Measurements from ENCODE around the gene DLGAP1. TPM values are rescaled to one million over a fixed set of nuclear protein-coding genes. Genes with fewer than 3 reads are reported as not detected.
A peak's percentile ranks its signal among the peaks of the same experiment; 100 is the strongest.

DLGAP1 gene
- total RNA-seq, 1 experiment from 2014 or later: 23.2 TPM

GRCh38 chr18:3466045-3466444, 989.1 kb downstream of the DLGAP1 start:
- TF ChIP-seq, protein P1, sequence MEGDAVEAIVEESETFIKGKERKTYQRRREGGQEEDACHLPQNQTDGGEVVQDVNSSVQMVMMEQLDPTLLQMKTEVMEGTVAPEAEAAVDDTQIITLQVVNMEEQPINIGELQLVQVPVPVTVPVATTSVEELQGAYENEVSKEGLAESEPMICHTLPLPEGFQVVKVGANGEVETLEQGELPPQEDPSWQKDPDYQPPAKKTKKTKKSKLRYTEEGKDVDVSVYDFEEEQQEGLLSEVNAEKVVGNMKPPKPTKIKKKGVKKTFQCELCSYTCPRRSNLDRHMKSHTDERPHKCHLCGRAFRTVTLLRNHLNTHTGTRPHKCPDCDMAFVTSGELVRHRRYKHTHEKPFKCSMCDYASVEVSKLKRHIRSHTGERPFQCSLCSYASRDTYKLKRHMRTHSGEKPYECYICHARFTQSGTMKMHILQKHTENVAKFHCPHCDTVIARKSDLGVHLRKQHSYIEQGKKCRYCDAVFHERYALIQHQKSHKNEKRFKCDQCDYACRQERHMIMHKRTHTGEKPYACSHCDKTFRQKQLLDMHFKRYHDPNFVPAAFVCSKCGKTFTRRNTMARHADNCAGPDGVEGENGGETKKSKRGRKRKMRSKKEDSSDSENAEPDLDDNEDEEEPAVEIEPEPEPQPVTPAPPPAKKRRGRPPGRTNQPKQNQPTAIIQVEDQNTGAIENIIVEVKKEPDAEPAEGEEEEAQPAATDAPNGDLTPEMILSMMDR (conservative IDR thresholded peaks at IDR 0.05): no peak
- no peak overlapping the region for H3K9ac ChIP-seq (ENCODE audit: extremely low read depth, insufficient read length, low read length)
- no peak overlapping the region for H3K4me2 ChIP-seq (ENCODE audit: insufficient read depth, insufficient read length, low read length)
- no peak overlapping the region for H3K4ac ChIP-seq (ENCODE audit: low read depth, low read length)
- peaks cover 9% of the 10 kb centered on the region for H3K4me1 ChIP-seq (ENCODE audit: insufficient read depth, low read length)
- Mint-ChIP-seq H3K4me1 (peaks cover 40 to 46% of the 10 kb centered on the region in 2 experiments), H3K4me3 (peak overlapping the region in 1 of 2 experiments; percentile 13; a peak in 1 of 5 replicates), H3K9me3 (no peaks in the 10 kb centered on the region), H3K27me3 (ENCODE audit: low read depth) (no peaks in the 10 kb centered on the region), H3K36me3 (ENCODE audit: insufficient read depth in 1 of 3, low read depth in 3 of 3) (peaks cover under 1 to 19% (median 1%) of the 10 kb centered on the region in 3 experiments; a peak in 5 of 7 replicates), H3K27ac (peak overlapping the region; percentile 9 to 50 (median 29); a peak in 3 of 7 replicates)
- H2BK20ac ChIP-seq (ENCODE audit: low read depth, low read length, poor library complexity, severe bottlenecking): no peak overlapping the region
- H2AFZ ChIP-seq (ENCODE audit: low read length): no peak overlapping the region
- no peak for DNase-seq
- H3K18ac ChIP-seq (ENCODE audit: insufficient read length, low read depth, low read length): no peak overlapping the region
- no peak overlapping the region for H3K23ac ChIP-seq (ENCODE audit: insufficient read length, low read depth, low read length)
- H2BK12ac ChIP-seq (ENCODE audit: insufficient read length, low read depth, low read length): no peak overlapping the region
- H4K8ac ChIP-seq (replicated peaks; ENCODE audit: insufficient read length, low read depth, low read length): no peak overlapping the region
- H3K23me2 ChIP-seq (ENCODE audit: insufficient read length, low read depth, low read length, poor library complexity, severe bottlenecking): no peaks in the 10 kb centered on the region
- no peak overlapping the region for H4K5ac ChIP-seq (ENCODE audit: insufficient read length, low read depth, low read length)
- H2BK15ac ChIP-seq (ENCODE audit: low read depth, low read length): no peak overlapping the region
- no peaks in the 10 kb centered on the region for H3K27me3 ChIP-seq (ENCODE audit: insufficient read depth, low read length)
- no peak overlapping the region for H2AK5ac ChIP-seq (ENCODE audit: insufficient read length, low read length)
- H3K14ac ChIP-seq (ENCODE audit: insufficient read depth, low read length): no peak overlapping the region
- no peaks in the 10 kb centered on the region for H3K79me1 ChIP-seq (ENCODE audit: insufficient read depth, low read depth, low read length, poor library complexity, severe bottlenecking)
- H3K56ac ChIP-seq (ENCODE audit: insufficient read length, low read depth, low read length): no peak overlapping the region
- H3K9me3 ChIP-seq (ENCODE audit: control insufficient read depth, low read depth, low read length): no peaks in the 10 kb centered on the region
- no peak overlapping the region for H2BK120ac ChIP-seq (ENCODE audit: low read depth, low read length, poor library complexity, severe bottlenecking)
- H3K27ac ChIP-seq (ENCODE audit: insufficient read length, low read depth, low read length): no peak overlapping the region
- H3K79me2 ChIP-seq (ENCODE audit: insufficient read depth, low read length): no peaks in the 10 kb centered on the region
- no peak overlapping the region for H4K91ac ChIP-seq (ENCODE audit: insufficient read length, low read depth, low read length)
- no peak overlapping the region for H2BK5ac ChIP-seq (ENCODE audit: insufficient read length, low read length)
- H3T11ph ChIP-seq (ENCODE audit: low read length): no peak overlapping the region
- H4K20me1 ChIP-seq (ENCODE audit: control insufficient read depth, insufficient read depth, insufficient read length): no peaks in the 10 kb centered on the region
- no CpG with 5 or more reads among the region's 5 CpGs for WGBS (ENCODE audit: extremely low coverage, insufficient read length, low lambda C conversion rate)
